GM23338 (cell line): Measurements from ENCODE around the gene RPTOR. TPM values are rescaled to one million over a fixed set of nuclear protein-coding genes. Genes with fewer than 3 reads are reported as not detected.

Source experiments
- ATAC-seq: fragments of 200-7000 bp; cut with Tn5 transposase; 3 replicates; pipeline ENCODE4 v1.9.1; 2020
- DNase-seq: peaks from one replicate; pipeline ENCODE4 v3.0.0-alpha.2; 2015; ENCODE audit warnings: low spot score
- H2AFZ ChIP-seq: fragments of 200-600 bp; sonication (generic); 2 replicates; pipeline ENCODE4 v1.8.0; 2016; ENCODE audit warnings: antibody characterized with exemption, mild to moderate bottlenecking, moderate library complexity
- H3F3A ChIP-seq: fragments of 200-600 bp; sonication (generic); replicated peaks from 2 replicates; pipeline ENCODE4 v1.8.0; 2017; ENCODE audit warnings: antibody characterized with exemption, mixed run types, low read depth
- H3K27ac ChIP-seq: fragments of 200-600 bp; sonication (generic); 2 replicates; pipeline ENCODE4 v1.6.1; 2016; ENCODE audit warnings: low read depth
- H3K27me3 ChIP-seq: fragments of 200-600 bp; sonication (generic); 2 replicates; pipeline ENCODE4 v1.8.0; 2016; ENCODE audit warnings: mild to moderate bottlenecking, mixed run types, moderate library complexity; ENCODE audit not compliant: insufficient read depth
- H3K36me3 ChIP-seq: fragments of 200-600 bp; sonication (generic); 2 replicates; pipeline ENCODE4 v1.8.0; 2016; ENCODE audit warnings: mild to moderate bottlenecking; ENCODE audit not compliant: insufficient read depth
- H3K4me1 ChIP-seq: fragments of 200-600 bp; sonication (generic); 2 replicates; pipeline ENCODE4 v1.8.0; 2016; ENCODE audit warnings: mild to moderate bottlenecking, moderate library complexity; ENCODE audit not compliant: insufficient read depth
- H3K4me2 ChIP-seq: fragments of 200-600 bp; sonication (generic); 2 replicates; pipeline ENCODE4 v1.7.1; 2017; ENCODE audit warnings: mixed run types
- H3K4me3 ChIP-seq: fragments of 200-600 bp; sonication (generic); 2 replicates; pipeline ENCODE4 v1.6.1; 2016; ENCODE audit warnings: mixed run types
- H3K79me2 ChIP-seq: fragments of 200-600 bp; sonication (generic); replicated peaks from 2 replicates; pipeline ENCODE4 v1.8.0; 2017; ENCODE audit warnings: mild to moderate bottlenecking; ENCODE audit not compliant: insufficient read depth
- H3K9me2 ChIP-seq: fragments of 200-600 bp; sonication (generic); 2 replicates; pipeline ENCODE4 v1.8.0; 2017; ENCODE audit not compliant: insufficient read depth
- H4K20me1 ChIP-seq: fragments of 200-600 bp; sonication (generic); replicated peaks from 2 replicates; pipeline ENCODE4 v1.8.0; 2017; ENCODE audit warnings: mild to moderate bottlenecking; ENCODE audit not compliant: insufficient read depth
- H3K27ac Mint-ChIP-seq: 2 replicates; pipeline ENCODE4 v1.8.0; 2020; ENCODE audit warnings: inconsistent platforms, mild to moderate bottlenecking, moderate library complexity, mixed read lengths
- H3K27me3 Mint-ChIP-seq: 3 replicates; pipeline ENCODE4 v1.8.0; 2022; ENCODE audit warnings: low read depth, mild to moderate bottlenecking, moderate library complexity, mixed read lengths, inconsistent platforms; ENCODE audit not compliant: insufficient read depth, poor library complexity
- H3K36me3 Mint-ChIP-seq: 3 replicates; pipeline ENCODE4 v1.8.0; 2021; ENCODE audit warnings: low read depth, mild to moderate bottlenecking, inconsistent platforms, moderate library complexity, mixed read lengths
- H3K4me1 Mint-ChIP-seq: 3 replicates; pipeline ENCODE4 v1.8.0; 2020; ENCODE audit warnings: mild to moderate bottlenecking, inconsistent platforms, mixed read lengths
- H3K4me3 Mint-ChIP-seq: 3 replicates; pipeline ENCODE4 v1.8.0; 2021; ENCODE audit warnings: moderate library complexity, mild to moderate bottlenecking, inconsistent platforms, mixed read lengths
- H3K9me3 Mint-ChIP-seq: 3 replicates; pipeline ENCODE4 v1.8.0; 2020; ENCODE audit warnings: moderate library complexity, mild to moderate bottlenecking, inconsistent platforms, mixed read lengths
- CREB1 ChIP-seq: fragments of 250-450 bp; sonication (Bioruptor Pico); IDR thresholded peaks from 2 replicates; pipeline ENCODE4 v1.5.0; 2020; ENCODE audit warnings: low read depth, mild to moderate bottlenecking, moderate library complexity
- EZH2 ChIP-seq: fragments of 200-600 bp; sonication (generic); IDR thresholded peaks from one replicate; pipeline ENCODE4 v1.8.0; 2017; ENCODE audit warnings: antibody characterized with exemption, mild to moderate bottlenecking, low read depth; ENCODE audit not compliant: unreplicated experiment
- EZH2phosphoT487 ChIP-seq: fragments of 200-600 bp; sonication (generic); IDR thresholded peaks from one replicate; pipeline ENCODE4 v1.8.1; 2018; ENCODE audit warnings: antibody characterized with exemption; ENCODE audit not compliant: unreplicated experiment
- JUNB ChIP-seq: IDR thresholded peaks from one replicate; pipeline ENCODE4 v1.6.1; 2016; ENCODE audit warnings: antibody characterized with exemption; ENCODE audit not compliant: unreplicated experiment
- polyA plus RNA-seq: library from polyadenylated mRNA; unstranded; fragments of >200 nt; fragmentation: Nextera tagmentation; extraction: Ambion mirVana; gene quantifications from 2 replicates; pipeline ENCODE4 v1.2.1, GENCODE V29; 2016
- total RNA-seq: library from RNA; depleted of rRNA; stranded (reverse); fragments of >200 nt; shearing (Covaris generic); gene quantifications from 2 replicates; pipeline ENCODE4 v1.2.3, GENCODE V29; 2014
- TF ChIP-seq, protein P1 (sequence below): IDR thresholded peaks from one replicate; pipeline ENCODE4 v1.6.1; 2018; ENCODE audit warnings: antibody characterized with exemption; ENCODE audit not compliant: unreplicated experiment
- TF ChIP-seq, protein P2 (sequence below): fragments of 250-450 bp; sonication (Bioruptor Pico); IDR thresholded peaks from 2 replicates; pipeline ENCODE4 v1.5.0; 2020; ENCODE audit warnings: mild to moderate bottlenecking, moderate library complexity

RPTOR gene
- total and polyA plus RNA-seq, 2 experiments from 2014 or later, result 9.5 to 38.0 TPM

DNA sequence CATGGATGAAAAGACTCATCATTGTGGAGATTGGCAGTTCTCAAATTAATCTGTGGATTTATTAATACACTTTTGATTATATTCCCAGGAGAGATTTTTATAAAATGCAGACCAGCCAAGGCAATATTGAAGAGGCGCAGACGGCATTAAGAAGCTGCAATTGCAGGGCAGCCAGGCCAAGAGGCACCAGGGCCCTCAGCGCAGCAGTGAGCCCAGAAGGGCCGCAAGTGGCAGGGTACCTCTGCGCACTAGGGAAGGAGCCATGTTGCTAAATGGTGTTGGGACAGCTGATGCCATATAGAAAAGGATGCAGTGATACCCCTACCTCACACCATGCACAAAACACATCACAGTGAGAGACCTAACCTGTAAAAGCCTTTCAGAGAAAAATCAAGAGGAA is 410.4 kb downstream of the RPTOR start:
- DNase-seq (no peak), ATAC-seq (no peak)
- Histone ChIP-seq H3K36me3 (no peaks in the 10 kb centered on the region), H3K27ac (no peak overlapping the region), H4K20me1 (no peaks in the 10 kb centered on the region), H3K4me1 (no peaks in the 10 kb centered on the region), H3K4me2 (no peak overlapping the region), H3K79me2 (no peaks in the 10 kb centered on the region), H3K27me3 (no peaks in the 10 kb centered on the region), H3K9me2 (no peaks in the 10 kb centered on the region), H2AFZ (no peak overlapping the region), H3K4me3 (no peak overlapping the region), H3F3A (no peaks in the 10 kb centered on the region)
- no peak overlapping the region for H3K4me3 Mint-ChIP-seq
- TF ChIP-seq, protein P1, sequence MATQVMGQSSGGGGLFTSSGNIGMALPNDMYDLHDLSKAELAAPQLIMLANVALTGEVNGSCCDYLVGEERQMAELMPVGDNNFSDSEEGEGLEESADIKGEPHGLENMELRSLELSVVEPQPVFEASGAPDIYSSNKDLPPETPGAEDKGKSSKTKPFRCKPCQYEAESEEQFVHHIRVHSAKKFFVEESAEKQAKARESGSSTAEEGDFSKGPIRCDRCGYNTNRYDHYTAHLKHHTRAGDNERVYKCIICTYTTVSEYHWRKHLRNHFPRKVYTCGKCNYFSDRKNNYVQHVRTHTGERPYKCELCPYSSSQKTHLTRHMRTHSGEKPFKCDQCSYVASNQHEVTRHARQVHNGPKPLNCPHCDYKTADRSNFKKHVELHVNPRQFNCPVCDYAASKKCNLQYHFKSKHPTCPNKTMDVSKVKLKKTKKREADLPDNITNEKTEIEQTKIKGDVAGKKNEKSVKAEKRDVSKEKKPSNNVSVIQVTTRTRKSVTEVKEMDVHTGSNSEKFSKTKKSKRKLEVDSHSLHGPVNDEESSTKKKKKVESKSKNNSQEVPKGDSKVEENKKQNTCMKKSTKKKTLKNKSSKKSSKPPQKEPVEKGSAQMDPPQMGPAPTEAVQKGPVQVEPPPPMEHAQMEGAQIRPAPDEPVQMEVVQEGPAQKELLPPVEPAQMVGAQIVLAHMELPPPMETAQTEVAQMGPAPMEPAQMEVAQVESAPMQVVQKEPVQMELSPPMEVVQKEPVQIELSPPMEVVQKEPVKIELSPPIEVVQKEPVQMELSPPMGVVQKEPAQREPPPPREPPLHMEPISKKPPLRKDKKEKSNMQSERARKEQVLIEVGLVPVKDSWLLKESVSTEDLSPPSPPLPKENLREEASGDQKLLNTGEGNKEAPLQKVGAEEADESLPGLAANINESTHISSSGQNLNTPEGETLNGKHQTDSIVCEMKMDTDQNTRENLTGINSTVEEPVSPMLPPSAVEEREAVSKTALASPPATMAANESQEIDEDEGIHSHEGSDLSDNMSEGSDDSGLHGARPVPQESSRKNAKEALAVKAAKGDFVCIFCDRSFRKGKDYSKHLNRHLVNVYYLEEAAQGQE, result no peak
- no peak for TF ChIP-seq JUNB
- TF ChIP-seq CREB1 (CRISPR knock-in tag), result no peak
- no peak for TF ChIP-seq EZH2phosphoT487
- TF ChIP-seq EZH2, result no peak
- TF ChIP-seq, protein P2, sequence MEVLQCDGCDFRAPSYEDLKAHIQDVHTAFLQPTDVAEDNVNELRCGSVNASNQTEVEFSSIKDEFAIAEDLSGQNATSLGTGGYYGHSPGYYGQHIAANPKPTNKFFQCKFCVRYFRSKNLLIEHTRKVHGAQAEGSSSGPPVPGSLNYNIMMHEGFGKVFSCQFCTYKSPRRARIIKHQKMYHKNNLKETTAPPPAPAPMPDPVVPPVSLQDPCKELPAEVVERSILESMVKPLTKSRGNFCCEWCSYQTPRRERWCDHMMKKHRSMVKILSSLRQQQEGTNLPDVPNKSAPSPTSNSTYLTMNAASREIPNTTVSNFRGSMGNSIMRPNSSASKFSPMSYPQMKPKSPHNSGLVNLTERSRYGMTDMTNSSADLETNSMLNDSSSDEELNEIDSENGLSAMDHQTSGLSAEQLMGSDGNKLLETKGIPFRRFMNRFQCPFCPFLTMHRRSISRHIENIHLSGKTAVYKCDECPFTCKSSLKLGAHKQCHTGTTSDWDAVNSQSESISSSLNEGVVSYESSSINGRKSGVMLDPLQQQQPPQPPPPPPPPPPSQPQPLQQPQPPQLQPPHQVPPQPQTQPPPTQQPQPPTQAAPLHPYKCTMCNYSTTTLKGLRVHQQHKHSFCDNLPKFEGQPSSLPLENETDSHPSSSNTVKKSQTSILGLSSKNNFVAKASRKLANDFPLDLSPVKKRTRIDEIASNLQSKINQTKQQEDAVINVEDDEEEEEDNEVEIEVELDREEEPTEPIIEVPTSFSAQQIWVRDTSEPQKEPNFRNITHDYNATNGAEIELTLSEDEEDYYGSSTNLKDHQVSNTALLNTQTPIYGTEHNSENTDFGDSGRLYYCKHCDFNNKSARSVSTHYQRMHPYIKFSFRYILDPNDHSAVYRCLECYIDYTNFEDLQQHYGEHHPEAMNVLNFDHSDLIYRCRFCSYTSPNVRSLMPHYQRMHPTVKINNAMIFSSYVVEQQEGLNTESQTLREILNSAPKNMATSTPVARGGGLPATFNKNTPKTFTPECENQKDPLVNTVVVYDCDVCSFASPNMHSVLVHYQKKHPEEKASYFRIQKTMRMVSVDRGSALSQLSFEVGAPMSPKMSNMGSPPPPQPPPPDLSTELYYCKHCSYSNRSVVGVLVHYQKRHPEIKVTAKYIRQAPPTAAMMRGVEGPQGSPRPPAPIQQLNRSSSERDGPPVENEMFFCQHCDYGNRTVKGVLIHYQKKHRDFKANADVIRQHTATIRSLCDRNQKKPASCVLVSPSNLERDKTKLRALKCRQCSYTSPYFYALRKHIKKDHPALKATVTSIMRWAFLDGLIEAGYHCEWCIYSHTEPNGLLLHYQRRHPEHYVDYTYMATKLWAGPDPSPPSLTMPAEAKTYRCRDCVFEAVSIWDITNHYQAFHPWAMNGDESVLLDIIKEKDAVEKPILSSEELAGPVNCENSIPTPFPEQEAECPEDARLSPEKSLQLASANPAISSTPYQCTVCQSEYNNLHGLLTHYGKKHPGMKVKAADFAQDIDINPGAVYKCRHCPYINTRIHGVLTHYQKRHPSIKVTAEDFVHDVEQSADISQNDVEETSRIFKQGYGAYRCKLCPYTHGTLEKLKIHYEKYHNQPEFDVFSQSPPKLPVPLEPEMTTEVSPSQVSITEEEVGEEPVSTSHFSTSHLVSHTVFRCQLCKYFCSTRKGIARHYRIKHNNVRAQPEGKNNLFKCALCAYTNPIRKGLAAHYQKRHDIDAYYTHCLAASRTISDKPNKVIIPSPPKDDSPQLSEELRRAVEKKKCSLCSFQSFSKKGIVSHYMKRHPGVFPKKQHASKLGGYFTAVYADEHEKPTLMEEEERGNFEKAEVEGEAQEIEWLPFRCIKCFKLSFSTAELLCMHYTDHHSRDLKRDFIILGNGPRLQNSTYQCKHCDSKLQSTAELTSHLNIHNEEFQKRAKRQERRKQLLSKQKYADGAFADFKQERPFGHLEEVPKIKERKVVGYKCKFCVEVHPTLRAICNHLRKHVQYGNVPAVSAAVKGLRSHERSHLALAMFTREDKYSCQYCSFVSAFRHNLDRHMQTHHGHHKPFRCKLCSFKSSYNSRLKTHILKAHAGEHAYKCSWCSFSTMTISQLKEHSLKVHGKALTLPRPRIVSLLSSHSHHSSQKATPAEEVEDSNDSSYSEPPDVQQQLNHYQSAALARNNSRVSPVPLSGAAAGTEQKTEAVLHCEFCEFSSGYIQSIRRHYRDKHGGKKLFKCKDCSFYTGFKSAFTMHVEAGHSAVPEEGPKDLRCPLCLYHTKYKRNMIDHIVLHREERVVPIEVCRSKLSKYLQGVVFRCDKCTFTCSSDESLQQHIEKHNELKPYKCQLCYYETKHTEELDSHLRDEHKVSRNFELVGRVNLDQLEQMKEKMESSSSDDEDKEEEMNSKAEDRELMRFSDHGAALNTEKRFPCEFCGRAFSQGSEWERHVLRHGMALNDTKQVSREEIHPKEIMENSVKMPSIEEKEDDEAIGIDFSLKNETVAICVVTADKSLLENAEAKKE (CRISPR knock-in tag), result no peak
- H3K4me1 Mint-ChIP-seq, result no peaks in the 10 kb centered on the region
- peaks cover 4% of the 10 kb centered on the region for H3K27me3 Mint-ChIP-seq
- no peak overlapping the region for H3K27ac Mint-ChIP-seq
- peaks cover 3% of the 10 kb centered on the region; the same call in 1 of the 3 replicates for H3K36me3 Mint-ChIP-seq
- no peaks in the 10 kb centered on the region for H3K9me3 Mint-ChIP-seq
